HG03159 (cell line): ENCODE data around the gene NSD1.
"Not testable (repeated sequence)": the region's sequence is repeated elsewhere in the genome, so short reads cannot be mapped to it uniquely, and the experiment has no call there.

Source experiments
- ATAC-seq: cut with Tn5 transposase; IDR thresholded peaks from one replicate; pipeline ENCODE4 v1.9.1; 2021; ENCODE audit warnings: mild to moderate bottlenecking, moderate library complexity; ENCODE audit not compliant: unreplicated experiment

NSD1 gene

GRCh38 chr5:177325868-177326381 is 192.4 kb downstream of the NSD1 start:
- no peak for ATAC-seq

GRCh38 chr5:177327539-177328522 is 194.3 kb downstream of the NSD1 start:
- ATAC-seq: no peak

DNA sequence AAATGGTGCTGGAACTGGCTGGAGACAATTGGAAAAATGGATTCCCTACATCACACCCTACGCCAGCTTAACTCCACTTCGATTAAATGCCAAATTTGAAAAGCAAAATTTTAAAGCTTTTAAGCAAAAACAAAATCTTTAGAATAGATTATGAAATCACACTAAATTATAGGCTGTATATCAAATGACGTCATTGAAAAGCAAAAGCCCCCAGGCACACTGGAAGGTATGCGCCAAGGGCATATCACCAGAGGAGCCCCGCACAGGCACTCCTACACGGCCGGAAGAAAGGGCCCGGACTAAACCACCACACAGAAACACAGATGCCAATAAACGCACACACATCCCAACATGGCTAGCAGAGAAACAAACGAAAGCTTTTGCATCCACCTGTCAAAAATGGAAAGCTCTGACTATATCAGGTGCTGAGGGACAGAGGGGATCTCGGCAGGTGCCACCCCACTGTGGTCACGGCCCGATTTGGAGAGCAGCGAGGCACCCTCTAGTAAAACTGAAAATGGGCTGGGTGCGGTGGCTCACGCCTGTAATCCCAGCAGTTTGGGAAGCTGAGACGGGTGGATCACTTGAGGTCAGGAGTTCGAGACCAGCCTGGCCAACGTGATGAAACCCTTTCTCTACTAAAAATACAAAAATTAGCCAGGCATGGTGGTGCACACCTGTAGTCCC is 195.1 kb downstream of the NSD1 start:
- no peak for ATAC-seq

DNA sequence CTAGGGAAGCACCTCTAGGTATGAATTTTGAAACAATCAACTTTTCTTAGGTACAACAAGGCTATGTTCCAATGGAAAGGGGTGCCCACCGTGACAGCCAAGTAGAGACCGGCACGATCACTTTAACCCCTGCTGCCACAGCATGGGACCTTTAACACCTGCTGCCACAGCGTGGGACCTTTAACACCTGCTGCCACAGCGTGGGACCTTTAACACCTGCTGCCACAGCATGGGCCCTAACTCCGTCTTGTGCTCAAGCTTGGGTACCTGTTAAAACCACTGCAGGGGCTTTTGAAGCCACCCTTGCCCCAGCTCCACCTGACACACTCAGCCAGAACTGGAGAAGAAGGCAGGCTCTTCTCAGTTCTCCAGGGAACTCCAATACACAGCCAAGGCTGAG is 196.3 kb downstream of the NSD1 start:
- ATAC-seq: no peak

DNA sequence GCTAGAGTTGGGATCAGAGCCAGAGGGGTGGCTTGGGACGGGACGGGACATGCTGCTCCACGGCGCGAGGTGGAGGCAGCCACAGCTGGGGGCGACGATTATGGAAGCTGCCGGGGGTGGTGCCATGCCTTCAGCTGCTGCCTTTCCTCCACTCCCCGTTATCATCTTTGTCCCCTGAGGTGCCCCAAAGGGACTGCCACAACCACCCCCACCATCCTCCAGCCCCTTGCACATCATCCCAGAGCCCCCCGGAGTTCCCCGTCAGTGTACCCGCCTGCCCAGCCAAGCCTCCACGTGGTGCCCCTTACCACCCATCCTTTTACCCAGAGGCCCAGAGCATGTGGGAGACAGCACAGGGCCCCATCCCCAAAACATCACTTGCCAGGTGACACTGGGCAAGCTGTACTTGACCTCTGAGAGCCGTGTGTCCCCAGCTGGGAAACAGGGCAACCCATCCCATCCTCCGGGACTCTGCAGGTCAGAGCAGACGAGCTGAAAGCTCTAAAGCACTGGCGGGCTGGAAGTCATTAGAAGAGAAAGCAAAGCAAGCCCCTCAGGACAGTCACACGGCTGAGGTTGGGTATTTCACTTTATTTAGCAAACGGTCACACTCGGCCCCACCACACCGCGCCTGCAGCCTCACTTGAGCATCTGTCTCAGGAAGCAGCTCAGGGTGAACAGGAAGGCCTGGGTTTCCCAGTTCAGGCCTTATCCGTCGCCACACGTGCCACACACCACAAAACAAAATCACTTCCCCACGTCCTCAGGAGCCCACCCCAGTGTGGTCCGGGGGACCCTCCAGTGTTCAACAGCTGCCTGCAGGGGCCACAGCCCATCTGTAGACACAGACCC is 197.6 kb downstream of the NSD1 start:
- no peak for ATAC-seq

DNA sequence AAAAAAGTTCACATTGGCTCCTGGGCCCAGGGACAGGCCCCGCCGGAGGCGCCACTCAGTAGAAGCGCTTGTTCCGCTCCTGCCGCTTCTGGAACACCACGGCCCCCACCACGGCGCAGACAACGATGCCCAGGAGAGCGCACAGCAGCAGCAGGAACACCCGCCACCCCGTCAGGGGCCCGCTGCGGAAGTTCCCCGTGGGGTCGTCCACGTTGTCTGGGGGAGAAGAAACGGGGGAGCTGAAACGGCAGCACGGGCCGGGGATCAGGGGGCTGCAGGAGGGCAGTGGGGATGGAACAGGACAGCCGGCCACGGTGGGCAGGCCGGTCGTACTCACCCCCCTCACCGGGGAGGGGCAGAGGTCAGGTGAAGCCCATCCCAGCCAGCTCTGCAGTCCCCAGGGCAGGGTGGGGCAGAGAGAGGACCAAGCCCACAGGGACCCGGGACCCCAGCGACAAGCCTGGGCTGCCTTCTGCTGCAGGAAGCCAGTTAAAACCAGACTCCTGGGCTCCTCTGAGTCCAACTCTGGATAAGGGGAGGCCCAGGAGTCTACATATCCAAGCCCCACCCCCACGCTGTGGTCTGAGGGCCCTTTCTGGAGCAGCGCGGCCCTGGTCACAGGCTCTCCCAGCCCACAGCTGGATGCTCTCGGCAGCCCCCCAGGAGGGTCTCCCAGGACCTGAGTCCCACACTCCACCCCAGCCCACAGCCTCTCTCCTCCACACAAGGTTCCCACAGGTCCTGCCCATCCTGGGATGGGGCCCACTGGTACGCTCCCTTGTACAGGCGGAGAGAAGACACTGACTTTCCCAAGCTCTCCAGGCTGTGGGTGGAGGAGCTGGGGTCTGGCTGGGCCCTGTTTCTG is 198.7 kb downstream of the NSD1 start:
- ATAC-seq: no peak

DNA sequence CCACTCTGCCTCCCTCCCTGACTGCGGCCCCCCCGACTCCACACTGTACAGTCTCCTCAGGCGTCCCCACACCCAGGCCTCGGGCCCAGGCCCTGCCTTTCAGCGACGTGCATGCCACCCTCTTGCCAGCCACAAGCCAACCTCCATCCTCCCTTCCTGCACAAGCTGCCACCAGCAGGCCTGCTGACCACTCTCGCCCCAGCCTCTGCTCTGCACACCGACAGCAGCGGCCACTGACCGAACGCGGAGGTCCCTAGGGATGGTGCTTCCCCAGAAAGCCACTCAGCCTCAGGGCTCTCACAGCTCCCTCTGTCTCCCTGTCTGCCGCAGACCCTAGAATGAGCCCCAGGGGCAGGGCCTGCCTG is 199.3 kb downstream of the NSD1 start:
- no peak for ATAC-seq

- no peak for ATAC-seq
Measured at GRCh38 chr5:177333420-177334154, 200.0 kb downstream of the NSD1 start.

DNA sequence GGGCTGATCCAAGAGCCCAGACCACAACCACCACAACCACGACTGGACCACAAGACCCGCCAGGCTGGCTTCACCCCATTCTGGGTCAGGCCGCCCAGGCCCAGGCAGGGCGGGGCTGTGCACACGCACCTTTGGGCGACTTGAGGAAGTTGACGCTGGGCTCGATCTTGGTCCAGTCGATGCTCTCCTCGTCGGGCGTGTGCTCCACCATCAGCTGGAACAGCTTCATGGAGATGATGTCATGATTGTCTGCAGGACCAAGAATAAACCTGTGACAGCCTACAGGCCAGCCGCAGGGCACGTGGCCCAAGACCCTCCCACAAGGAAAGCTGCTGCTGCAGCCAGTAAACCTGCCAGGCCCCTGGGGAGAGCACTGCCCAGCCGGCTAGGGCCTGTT is 200.6 kb downstream of the NSD1 start:
- no peak for ATAC-seq

GRCh38 chr5:177334781-177335700 is 201.5 kb downstream of the NSD1 start:
- no peak for ATAC-seq

- ATAC-seq: no peak
Measured at GRCh38 chr5:177335701-177336065, 202.1 kb downstream of the NSD1 start.

DNA sequence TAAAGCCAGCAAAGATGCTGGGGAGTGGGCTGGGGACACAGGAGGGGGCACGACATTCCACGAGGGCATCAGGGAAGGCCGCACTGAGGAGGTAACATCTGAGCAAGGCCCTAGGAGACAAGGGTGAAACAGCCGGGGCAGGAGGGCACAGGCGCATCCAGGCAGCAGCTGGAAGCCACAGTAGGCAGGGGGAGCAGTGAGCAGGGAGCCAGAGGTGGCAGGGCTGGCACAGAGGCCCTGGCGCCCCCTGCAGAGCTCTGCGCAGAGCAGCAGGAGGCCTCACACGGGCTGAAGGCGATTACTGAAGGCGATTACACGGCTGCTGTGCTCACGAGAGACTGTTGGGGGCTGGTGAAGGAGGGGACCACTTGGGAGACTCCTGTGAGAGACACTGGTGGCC is 202.5 kb downstream of the NSD1 start:
- no peak for ATAC-seq

DNA sequence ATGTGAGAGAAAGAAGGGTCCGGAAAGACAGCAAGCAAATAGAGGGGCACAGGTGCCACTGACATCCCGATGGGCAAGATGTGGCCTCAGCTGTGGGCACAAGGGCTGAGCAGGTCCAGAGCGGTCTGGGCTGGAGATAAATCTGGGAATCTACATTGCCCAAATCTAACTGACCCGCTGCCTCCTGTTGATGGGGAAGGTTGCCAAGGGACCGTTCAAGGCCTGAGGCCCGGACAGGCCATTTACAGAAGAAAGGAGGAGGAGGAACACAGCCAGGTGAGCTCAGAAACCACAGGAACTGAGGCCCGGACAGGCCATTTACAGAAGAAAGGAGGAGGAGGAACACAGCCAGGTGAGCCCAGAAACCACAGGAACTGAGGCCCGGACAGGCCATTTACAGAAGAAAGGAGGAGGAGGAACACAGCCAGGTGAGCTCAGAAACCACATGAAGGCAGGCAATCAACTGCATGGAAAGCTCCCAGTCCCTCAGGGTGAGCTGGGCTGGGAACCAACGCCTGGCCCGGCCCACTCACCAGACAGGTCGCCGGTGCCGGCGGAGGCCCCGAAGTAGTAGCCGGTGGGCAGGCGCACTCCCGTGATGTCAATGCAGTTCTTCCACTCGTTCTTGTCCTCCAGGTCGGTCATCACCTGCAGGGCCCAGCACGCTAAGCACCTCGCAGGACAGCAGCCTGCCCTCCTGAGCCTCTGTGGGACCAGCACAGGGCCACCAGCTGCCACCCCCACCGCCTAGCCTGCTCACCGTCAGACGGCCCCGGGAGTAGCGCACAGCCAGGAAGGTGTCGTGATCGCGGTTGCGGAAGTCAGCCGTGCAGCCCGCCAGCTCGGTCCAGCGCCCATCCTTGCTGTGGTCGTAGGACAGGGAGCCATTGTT is 203.3 kb downstream of the NSD1 start:
- ATAC-seq: no peak

DNA sequence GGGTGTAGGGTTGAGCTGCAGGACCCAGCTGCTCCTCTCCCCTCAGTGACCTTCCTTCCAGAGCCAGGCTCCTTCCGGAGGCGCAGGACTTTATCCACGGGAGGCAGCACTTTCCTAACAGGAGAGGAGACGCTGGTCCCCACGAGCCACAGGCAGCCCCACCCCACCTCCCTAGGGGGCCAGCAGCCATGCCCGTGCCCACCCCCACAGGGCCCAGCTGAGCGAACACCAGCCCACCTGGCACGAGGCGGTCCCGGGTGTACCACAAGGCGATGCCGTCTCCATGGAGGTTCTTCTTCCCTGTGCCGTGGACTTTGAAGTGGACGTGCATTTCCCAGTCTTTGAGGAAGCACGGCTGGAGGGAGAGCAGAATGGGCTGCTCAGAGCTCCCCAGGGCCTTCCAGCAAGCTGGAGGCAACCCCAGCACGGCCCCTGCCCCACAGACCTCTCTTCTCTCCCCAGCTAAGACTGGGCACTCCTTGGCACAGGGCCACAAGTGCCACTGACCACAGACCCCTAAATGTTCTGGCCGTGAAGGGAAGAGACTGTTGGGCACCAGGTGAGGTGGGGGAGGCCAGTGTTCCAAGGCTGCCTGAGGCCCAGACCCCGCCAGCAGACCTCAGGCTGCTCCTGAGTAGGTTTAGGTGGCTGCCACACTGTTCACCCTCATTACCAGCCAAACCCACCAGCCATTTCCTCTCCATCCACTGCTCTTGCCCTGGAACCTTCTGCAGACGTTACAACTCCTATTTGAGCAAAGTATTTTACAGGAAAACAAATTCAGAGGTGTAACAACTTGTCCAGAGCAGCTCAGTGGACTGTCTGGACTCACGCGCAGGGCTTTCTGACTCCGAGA is 204.9 kb downstream of the NSD1 start:
- no peak for ATAC-seq

DNA sequence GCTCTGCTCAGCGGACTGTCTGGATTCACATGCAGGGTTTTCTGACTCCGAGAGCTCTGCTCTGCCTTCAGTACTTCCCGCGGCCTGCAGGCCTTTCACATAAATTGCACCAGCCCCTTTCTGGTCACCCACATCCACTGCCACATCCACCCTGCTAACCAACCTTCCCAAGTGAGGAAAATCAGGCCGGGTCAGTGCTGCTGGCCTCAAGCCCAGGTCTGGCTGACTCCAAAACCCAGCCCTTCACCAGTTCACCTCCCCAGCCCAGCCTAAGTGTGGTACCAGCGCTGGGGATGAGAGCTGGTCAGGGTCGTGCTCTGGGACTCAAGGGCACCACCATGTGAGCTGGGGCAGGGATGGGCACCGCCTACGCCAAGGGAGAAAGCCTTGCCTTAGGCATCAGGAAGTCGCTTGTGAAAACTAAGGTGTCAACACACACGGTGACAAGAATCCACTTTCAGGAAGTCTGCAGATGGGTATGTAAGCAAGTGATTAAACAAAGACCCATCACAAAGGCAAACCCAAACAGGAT is 205.6 kb downstream of the NSD1 start:
- ATAC-seq: no peak

- not testable (repeated sequence) for ATAC-seq
Measured at GRCh38 chr5:177343000-177343399, 209.4 kb downstream of the NSD1 start.
